GM12891 (cell line): ENCODE data around the gene PDS5B.
A peak's percentile ranks its signal among the peaks of the same experiment; 100 is the strongest.

ENCODE experiments used
- POLR2A ChIP-seq: IDR thresholded peaks from 2 replicates; pipeline ENCODE4 v1.6.1; 2011; ENCODE audit warnings: low read depth, low read length, control low read depth
- POLR2AphosphoS5 ChIP-seq: IDR thresholded peaks from 2 replicates; pipeline ENCODE4 v1.6.1; 2011; ENCODE audit warnings: low read depth, low read length, control low read depth
- SPI1 ChIP-seq: IDR thresholded peaks from 2 replicates; pipeline ENCODE4 v1.6.1; 2011; ENCODE audit warnings: low read depth, low read length, control low read depth
- TAF1 ChIP-seq: IDR thresholded peaks from 2 replicates; pipeline ENCODE4 v1.6.1; 2011; ENCODE audit warnings: low read depth, low read length, control low read depth

DNA sequence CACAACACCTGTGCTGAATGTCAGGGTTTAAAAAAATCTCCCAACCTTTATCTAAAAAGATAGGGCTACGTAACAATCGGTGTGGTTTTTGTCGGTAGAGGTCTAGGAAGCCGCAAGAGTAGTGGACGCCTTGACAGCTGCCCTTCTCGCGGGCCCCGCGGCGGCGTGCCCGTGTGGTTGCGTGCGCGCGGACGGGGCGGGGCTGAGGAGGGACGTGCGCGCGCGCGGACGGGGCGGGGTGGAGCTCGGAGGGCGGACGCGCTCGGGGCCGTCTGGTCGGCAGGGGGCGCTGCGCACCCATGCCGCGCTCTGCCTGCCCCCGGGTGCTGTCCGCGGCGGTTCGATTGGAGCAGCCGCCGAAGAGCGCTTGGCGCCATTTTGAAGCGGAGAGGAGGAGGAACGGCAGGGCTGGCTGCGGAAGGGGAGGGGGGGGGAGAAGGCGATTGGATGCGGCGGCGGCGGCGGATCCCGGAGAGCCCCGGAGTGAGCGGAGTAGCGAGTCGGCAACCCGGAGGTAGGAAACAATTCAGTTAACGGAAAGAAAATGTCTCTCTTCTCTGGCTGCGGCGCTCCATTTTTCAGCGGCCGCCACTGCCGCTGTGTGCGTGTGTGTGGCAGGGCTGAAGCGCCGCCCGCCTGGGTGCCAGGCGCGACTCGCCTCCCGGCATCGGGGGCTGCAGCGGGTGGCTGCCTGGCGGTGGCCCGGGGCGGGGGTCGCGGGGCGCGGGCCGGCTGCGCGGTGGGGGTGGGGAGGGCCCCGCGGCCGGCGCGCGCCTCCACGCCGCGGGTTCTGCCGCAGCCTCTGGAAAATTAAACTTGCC is at the start of gene PDS5B:
- peak; percentile 67; the same call in 1 of the 2 replicates for TF ChIP-seq POLR2A
- no peak for TF ChIP-seq POLR2AphosphoS5
- no peak for TF ChIP-seq SPI1
- TF ChIP-seq TAF1, result 0 out of 2 replicates have a peak, but pooled peaks have one; percentile 35
